WERI-Rb-1 (cell line): ENCODE data around the gene ARHGAP23.

Source experiments
- DNase-seq: peaks from one replicate; pipeline ENCODE4 v3.0.0-alpha.2; 2020
- H3K27ac ChIP-seq: fragments of 250-450 bp; sonication (Bioruptor Pico); 2 replicates; pipeline ENCODE4 v1.5.1; 2020; ENCODE audit warnings: mild to moderate bottlenecking, moderate library complexity
- H3K27me3 ChIP-seq: fragments of 250-450 bp; sonication (Bioruptor Pico); 2 replicates; pipeline ENCODE4 v1.5.1; 2021; ENCODE audit warnings: mild to moderate bottlenecking, low read depth, moderate library complexity; ENCODE audit not compliant: insufficient read depth, severe bottlenecking
- H3K36me3 ChIP-seq: fragments of 250-450 bp; sonication (Bioruptor Pico); 2 replicates; pipeline ENCODE4 v1.5.1; 2020; ENCODE audit warnings: mild to moderate bottlenecking, moderate library complexity
- H3K4me3 ChIP-seq: 2 replicates; pipeline ENCODE4 v1.5.1; 2011; ENCODE audit warnings: low read depth, mild to moderate bottlenecking, control low read depth, low read length
- H3K9me3 ChIP-seq: fragments of 250-450 bp; sonication (Bioruptor Pico); 2 replicates; pipeline ENCODE4 v1.5.1; 2021; ENCODE audit warnings: mild to moderate bottlenecking, moderate library complexity; ENCODE audit not compliant: severe bottlenecking
- TF ChIP-seq, protein P1 (sequence below): IDR thresholded peaks from 2 replicates; pipeline ENCODE4 v1.5.1; 2011; ENCODE audit warnings: low read depth, mild to moderate bottlenecking, control low read depth, inconsistent platforms, low read length

ARHGAP23 gene

GRCh38 chr17:38428643-38429371 lies 543 bp downstream of the ARHGAP23 start:
- Histone ChIP-seq H3K27me3 (no peaks in the 10 kb centered on the region), H3K36me3 (no peaks in the 10 kb centered on the region), H3K27ac (no peak overlapping the region), H3K9me3 (no peaks in the 10 kb centered on the region), H3K4me3 (no peak overlapping the region)
- DNase-seq = no peak
- TF ChIP-seq, protein P1, sequence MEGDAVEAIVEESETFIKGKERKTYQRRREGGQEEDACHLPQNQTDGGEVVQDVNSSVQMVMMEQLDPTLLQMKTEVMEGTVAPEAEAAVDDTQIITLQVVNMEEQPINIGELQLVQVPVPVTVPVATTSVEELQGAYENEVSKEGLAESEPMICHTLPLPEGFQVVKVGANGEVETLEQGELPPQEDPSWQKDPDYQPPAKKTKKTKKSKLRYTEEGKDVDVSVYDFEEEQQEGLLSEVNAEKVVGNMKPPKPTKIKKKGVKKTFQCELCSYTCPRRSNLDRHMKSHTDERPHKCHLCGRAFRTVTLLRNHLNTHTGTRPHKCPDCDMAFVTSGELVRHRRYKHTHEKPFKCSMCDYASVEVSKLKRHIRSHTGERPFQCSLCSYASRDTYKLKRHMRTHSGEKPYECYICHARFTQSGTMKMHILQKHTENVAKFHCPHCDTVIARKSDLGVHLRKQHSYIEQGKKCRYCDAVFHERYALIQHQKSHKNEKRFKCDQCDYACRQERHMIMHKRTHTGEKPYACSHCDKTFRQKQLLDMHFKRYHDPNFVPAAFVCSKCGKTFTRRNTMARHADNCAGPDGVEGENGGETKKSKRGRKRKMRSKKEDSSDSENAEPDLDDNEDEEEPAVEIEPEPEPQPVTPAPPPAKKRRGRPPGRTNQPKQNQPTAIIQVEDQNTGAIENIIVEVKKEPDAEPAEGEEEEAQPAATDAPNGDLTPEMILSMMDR = no peak

GRCh38 chr17:38429476-38430100 lies 1.3 kb downstream of the ARHGAP23 start:
- TF ChIP-seq, protein P1 = no peak
- Histone ChIP-seq H3K27ac (no peak overlapping the region), H3K4me3 (no peak overlapping the region), H3K9me3 (no peaks in the 10 kb centered on the region), H3K27me3 (no peaks in the 10 kb centered on the region), H3K36me3 (no peaks in the 10 kb centered on the region)
- DNase-seq = no peak

DNA sequence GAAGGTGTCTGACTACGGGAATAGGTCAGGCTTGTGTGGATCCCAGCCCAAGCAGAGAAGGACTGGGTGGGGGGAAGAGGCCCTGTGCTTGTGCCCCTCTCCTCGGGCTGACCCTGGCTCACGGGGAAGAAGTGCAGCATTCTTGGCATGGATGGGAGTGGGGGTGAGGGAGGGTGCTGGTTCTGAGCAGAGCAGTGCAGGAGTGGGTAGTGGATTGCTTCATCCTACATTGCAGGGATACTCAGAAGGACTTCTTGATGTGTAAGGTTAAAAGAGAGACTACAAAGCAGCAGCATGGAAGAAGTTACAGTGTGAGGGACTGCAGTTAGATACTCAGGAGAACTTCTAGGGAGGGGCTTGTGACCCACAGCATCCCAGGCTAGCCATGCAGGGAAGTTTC lies 2.1 kb downstream of the ARHGAP23 start:
- Histone ChIP-seq H3K4me3 (no peak overlapping the region), H3K9me3 (no peaks in the 10 kb centered on the region), H3K27me3 (no peaks in the 10 kb centered on the region), H3K27ac (no peak overlapping the region), H3K36me3 (no peaks in the 10 kb centered on the region)
- DNase-seq = no peak
- TF ChIP-seq, protein P1 = no peak

GRCh38 chr17:38430822-38431221 lies 2.6 kb downstream of the ARHGAP23 start:
- Histone ChIP-seq H3K36me3 (no peaks in the 10 kb centered on the region), H3K9me3 (no peaks in the 10 kb centered on the region), H3K27me3 (no peaks in the 10 kb centered on the region), H3K27ac (no peak overlapping the region), H3K4me3 (no peak overlapping the region)
- TF ChIP-seq, protein P1 = no peak
- no peak for DNase-seq

DNA sequence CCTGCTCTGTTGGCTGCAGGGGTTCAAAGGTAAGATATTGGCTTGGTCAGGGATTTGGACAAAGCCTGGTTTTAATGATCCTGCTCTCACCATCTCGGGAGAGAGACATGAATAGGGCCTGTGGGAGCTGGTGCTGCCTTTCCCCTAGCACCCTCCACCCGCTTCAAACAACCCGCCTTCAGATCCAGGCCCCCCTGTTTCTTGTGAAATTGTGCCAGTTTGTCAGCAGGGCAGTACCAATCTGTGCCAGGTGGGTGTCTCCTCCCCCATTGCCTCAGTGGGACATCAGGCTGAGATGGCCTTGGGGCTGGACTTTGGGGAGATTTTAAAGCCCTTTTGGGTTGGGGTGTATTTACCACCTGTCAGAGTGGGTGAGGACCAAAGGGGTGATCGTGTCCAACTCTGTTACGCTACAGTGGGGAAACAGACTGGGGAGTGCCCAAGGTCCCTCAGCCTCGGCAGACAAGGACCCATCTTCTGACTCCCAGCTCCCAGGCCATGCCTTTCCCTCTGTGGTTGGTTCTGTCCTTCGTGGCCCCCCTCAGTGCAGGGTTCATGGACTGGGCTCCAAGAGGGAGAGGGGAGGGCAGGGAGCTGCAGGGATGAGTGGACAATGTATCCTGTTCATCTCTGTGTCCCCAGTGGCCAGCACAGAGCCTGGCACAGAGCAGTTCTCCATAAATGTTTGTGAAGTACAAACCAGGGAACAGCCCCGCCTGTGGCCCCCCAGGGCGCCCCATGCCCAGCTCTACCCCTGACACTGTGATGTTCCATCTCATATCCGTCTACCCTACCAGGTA lies 3.3 kb downstream of the ARHGAP23 start:
- Histone ChIP-seq H3K36me3 (no peaks in the 10 kb centered on the region), H3K9me3 (no peaks in the 10 kb centered on the region), H3K27ac (no peak overlapping the region), H3K27me3 (no peaks in the 10 kb centered on the region), H3K4me3 (no peak overlapping the region)
- TF ChIP-seq, protein P1 = no peak
- DNase-seq = no peak
